Activated CD8-positive, alpha-beta memory T cell treated with anti-CD3 and anti-CD28 coated beads, Interleukin-2, amount 50 U/mL, for 1 hour (primary cell): ENCODE data around the gene SREK1.
"Not testable (repeated sequence)": the region's sequence is repeated elsewhere in the genome, so short reads cannot be mapped to it uniquely, and the experiment has no call there.

Source experiments
- DNase-seq: peaks from one replicate; pipeline ENCODE4 v3.0.0-alpha.2; 2020; ENCODE audit errors: extremely low read depth

Gene SREK1

DNA sequence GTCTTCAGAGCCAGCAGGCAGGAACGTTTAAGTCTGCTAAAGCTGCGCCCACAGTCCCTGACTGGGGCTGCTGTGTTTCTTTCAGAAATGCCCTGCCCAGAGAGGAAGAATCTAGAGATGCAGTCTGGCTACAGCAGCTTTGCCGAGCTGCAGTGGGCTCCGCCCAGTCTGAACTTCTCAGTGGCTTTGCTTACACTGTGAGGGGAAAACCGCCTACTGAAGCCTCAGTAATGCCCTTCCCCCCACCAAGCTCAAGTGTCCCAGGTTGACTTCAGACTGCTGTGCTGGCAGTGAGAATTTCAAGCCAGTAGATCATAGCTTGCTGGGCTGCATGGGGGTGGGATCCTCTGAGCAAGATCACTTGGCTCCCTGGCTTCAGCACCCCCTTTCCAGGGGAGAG is 78.4 kb downstream of the SREK1 start:
- no peak for DNase-seq

DNA sequence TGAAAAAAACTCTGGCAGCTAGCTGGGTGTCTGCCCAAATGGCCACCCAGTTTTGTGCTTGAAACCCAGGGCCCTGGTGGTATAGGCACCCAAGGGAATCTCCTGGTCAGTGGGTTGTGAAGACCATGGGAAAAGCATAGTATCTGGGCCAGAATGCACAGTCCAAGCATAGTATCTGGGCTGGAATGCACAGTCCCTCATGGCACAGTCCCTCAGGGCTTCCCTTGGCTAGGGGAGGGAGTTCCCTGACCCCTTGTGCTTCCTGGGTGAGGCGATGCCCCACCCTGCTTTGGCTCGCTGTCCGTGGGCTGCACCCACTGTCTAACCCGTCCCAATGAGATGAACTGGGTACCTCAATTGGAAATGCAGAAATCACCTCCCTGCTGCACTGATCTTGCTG is 78.8 kb downstream of the SREK1 start:
- not testable (repeated sequence) for DNase-seq

DNA sequence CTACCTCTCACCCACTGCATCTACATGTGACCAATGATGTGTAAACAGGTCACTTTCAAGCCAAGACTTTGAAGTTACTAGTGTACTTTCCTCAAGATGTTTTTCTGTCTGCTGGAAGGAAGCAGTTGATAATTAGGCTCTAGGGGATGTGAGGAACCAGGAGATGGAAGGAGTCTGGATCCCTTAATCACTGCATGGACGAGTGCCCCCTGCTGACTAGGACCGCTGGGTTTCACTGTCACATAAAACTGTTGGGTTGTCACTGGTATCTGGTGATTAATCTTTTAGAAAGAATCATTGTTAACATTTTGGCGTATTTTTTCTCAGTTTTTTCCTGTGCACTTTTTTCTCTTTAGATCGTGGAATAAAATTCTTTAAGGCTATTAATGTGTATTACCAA is 79.5 kb downstream of the SREK1 start:
- DNase-seq: no peak

DNA sequence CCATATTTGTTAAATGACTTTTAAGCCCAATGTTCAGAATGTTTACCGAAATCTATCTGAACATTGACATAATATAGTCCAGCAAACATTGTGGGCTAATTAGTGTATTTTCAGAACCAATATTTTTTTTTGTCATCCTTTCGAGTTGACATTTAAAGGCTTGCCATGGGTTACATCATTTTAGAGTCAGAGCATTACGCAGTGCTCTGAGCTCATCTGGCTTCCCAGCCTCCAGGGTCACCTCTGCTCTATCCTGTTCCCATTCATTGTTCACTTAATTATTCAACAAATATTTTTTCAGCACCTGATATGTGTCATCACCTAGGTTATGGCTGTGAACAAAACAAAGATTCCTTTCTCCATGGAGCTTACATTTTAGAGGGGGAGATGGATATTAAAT is 80.2 kb downstream of the SREK1 start:
- no peak for DNase-seq

DNA sequence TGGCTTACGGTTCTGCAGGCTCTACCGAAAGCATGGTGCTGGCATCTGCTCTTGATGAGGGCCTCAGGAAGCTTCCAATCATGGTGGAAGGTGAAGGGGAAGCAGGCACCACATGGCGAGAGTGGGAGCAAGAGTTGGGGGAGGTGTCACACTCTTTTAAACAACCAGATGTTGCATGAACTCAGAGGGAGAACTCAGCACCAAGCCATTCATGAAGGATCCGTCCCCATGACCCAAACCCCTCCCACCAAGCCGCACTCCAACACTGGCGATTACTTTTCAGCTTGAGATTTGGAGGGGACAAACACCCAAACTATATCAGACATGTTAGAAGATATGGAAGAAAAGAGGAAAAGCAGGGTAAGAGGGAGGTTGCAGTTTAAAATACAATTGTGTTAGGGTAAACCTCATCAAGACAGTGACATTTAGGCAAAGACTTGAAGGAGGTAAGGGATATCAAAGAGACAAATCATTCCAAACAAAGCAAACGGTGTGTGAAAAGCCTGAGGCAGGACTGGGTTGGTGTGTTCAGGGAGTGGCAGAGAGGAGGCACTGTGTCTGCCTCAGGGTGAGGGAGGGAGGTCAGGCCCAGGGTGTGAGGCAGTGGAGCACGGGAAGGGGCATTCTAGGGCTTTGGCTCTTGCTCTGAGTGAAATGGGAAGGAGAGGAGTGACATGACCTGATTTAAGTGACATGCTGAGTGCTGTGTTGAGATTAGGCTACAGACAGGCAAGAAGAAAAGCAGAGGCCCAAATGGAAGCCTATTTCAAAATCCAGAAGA is 80.9 kb downstream of the SREK1 start:
- DNase-seq: no peak

DNA sequence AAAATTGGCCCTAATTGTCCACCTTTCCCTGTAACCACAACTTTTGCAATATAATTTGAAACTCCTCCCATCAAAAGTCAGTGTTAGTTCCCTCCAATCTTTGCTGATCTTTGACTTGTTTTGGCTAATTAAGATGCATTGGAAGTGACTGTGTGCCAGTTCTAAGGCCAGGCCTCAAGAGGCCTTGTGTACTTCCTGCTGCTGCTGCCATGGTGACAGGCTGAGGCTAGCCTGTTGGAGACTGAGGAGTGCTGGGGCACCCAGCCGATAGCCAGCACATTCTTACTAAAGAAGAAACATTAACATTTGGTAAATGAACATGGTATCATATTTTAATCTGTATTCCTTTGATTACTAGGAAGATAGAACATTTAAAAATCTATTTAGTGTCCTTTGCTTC is 86.5 kb downstream of the SREK1 start:
- DNase-seq: no peak

DNA sequence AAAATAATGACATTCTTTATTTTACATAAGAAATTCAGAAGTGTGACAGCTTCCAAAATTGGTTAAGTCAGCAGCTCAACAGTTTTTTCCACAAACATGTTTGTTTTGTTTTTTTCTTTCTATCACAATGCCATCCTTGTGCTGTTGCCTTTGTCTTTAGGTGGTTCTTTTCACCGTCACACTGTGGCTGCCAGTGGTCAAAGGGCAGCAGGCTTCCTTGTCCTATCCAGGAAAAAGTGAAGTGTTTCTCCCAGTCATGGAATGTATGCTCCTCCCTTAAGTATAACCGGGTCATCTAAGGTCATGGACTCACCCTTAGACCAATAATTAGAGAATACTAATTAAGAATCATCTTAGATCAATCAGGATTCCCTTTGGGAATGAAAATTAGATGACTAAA is 87.4 kb downstream of the SREK1 start:
- no peak for DNase-seq

DNA sequence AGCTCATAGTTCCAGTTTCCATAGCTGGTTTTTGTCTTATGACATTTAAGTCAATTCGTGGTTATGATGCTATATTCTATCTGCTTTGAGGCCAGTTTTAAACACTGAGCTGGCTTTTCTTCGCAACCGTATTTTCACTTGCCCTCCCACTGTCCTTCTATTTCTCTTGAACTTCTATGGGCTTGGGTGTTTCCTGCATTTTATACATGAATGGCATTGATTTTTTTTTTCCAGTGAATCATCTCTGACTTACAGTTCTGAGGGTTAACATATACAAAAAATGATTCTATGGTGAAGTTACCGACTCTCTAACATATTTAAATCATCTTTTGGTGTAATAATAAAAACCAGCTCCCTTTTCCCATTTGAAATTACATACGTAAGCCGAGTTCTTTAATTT is 88.2 kb downstream of the SREK1 start:
- no peak for DNase-seq

DNA sequence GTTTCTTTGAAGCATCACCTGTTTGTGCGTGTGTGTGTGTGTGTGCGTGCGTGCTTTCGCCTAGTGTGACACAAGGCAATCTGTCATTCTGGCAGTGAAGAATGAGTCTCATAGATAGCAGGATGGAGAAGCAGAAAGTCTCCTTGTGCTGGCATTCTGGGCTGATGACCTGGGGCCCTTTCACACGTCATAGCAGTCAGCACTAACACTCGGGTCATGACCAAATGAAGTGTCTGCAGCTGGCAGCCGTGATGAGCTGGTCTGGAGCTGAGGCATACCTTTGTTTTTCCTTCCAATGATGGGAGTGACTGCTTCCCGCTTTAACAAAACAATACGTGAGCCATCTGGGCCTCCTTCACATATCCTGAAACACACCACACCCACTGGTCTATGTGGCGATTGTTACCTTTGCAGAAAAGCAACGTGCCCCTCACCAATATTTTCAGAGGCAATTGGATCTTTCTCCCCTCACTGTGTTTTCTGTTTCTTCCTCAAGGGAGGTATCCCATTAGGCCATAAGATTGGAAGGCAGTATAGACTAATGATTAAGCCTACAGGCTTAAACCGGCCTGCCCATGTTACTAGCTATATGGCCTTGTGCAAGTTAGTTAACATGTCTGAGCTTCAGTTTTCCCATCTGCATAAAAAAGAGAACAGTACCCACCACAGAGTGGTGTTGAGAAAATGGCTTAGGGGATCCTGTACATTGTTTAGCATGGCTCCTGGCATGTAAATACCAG is 88.8 kb downstream of the SREK1 start:
- DNase-seq: no peak
